ENCODE results near the gene CENPP. TPM values are rescaled to one million over a fixed set of nuclear protein-coding genes. Genes with fewer than 3 reads are reported as not detected.

The CENPP gene
- polyA plus RNA-seq, 2 of the 4 experiments (the other 2 are of a cell fraction): 7.2 to 13.4 TPM

DNA sequence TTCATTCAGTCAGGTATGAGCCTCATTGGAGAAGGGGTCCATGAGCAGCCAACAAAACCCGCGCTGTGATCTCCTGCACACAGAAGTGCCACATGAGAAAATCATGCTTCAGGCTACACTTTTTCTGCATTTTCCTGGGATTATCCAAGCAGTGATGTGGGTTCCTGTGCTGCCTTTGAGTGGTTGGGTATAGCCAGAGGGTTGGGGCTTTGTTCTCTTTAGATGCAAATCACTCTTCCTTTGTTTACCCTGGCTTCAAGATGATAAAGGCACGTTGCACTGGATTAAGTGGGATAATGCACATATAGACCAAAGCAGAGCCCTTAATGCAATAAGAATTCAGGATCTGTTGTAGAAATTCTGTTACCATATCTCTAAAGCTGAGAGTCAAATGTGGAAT, 191.3 kb downstream of the CENPP start:
- H3K4me2 ChIP-seq: no peak overlapping the region
- POLR2A ChIA-PET: no interaction called here
- TF ChIP-seq MAZ (IDR thresholded peaks at IDR 0.05; ENCODE audit: borderline replicate concordance, low read depth, low read length) (no peak), ZFP36 (IDR thresholded peaks at IDR 0.05; ENCODE audit: borderline replicate concordance, partially characterized antibody) (no peak), ZSCAN20 (CRISPR knock-in tag; IDR thresholded peaks at IDR 0.05) (no peak), TP53 (CRISPR knock-in tag; IDR thresholded peaks at IDR 0.05) (no peak), EHMT2 (IDR thresholded peaks at IDR 0.05; ENCODE audit: low read depth) (no peak), CHD2 (IDR thresholded peaks at IDR 0.05; ENCODE audit: low read length, partially characterized antibody) (no peak), FOXS1 (CRISPR knock-in tag; IDR thresholded peaks at IDR 0.05) (no peak), PHF8 (IDR thresholded peaks at IDR 0.05; ENCODE audit: borderline replicate concordance, low read depth) (no peak), TFCP2L1 (CRISPR knock-in tag; IDR thresholded peaks at IDR 0.05) (no peak), FOSL2 (IDR thresholded peaks at IDR 0.05) (no peak), FOSL2 (CRISPR knock-in tag; IDR thresholded peaks at IDR 0.05) (no peak)
- TF ChIP-seq, protein P1, sequence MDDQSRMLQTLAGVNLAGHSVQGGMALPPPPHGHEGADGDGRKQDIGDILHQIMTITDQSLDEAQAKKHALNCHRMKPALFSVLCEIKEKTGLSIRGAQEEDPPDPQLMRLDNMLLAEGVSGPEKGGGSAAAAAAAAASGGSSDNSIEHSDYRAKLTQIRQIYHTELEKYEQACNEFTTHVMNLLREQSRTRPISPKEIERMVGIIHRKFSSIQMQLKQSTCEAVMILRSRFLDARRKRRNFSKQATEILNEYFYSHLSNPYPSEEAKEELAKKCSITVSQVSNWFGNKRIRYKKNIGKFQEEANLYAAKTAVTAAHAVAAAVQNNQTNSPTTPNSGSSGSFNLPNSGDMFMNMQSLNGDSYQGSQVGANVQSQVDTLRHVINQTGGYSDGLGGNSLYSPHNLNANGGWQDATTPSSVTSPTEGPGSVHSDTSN (IDR thresholded peaks at IDR 0.05): no peak
- 73% methylated on average over 3 of the region's 3 CpGs for WGBS (ENCODE audit: missing lambda C conversion rate)
- no peak overlapping the region for H3K4me3 ChIP-seq
- no peaks in the 10 kb centered on the region for H3K9me3 ChIP-seq
- ATAC-seq: no peak
- no peaks in the 10 kb centered on the region for H3K4me1 ChIP-seq
- FAIRE-seq: no peak
- no peak overlapping the region for H3K27ac ChIP-seq
- DNase-seq (ENCODE audit: low read depth in 1 of 2, low spot score in 1 of 2): no peak
- CTCF ChIA-PET: interaction anchor here (2.8 kb wide), 1 partner anchor 15 kb away, joined by 10 read pairs; no protein-coding TSS in a partner anchor

DNA sequence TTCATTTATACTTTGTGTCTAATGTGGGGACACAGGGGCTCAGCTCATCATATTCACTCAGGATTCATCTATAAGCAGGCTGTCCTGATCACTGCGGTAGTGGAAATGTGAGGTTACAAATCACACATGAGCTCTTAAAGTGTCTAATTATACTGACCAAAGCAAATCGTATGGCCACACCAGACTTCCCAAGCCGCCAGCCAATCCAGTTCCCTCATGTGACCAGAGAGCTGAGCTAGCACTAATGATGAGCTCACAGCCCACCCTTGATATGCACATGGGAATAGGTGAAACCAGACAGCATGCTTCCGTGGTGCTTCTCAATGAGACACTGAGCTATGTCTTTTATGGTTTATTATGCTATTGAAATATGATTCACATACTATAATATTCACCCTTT, 192.4 kb downstream of the CENPP start:
- DNase-seq (ENCODE audit: low read depth in 1 of 2, low spot score in 1 of 2): no peak
- Histone ChIP-seq H3K4me2 (no peak overlapping the region), H3K4me1 (no peaks in the 10 kb centered on the region), H3K9me3 (no peaks in the 10 kb centered on the region), H3K4me3 (no peak overlapping the region), H3K27ac (no peak overlapping the region)
- CTCF ChIA-PET: interaction anchor here (2.8 kb wide), 1 partner anchor 16 kb away, joined by 10 read pairs; no protein-coding TSS in a partner anchor
- POLR2A ChIA-PET: no interaction called here
- TF ChIP-seq, protein P2, sequence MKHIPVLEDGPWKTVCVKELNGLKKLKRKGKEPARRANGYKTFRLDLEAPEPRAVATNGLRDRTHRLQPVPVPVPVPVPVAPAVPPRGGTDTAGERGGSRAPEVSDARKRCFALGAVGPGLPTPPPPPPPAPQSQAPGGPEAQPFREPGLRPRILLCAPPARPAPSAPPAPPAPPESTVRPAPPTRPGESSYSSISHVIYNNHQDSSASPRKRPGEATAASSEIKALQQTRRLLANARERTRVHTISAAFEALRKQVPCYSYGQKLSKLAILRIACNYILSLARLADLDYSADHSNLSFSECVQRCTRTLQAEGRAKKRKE (CRISPR knock-in tag; IDR thresholded peaks at IDR 0.05; ENCODE audit: low read depth): no peak
- no peak for TF ChIP-seq BHLHE40 (IDR thresholded peaks at IDR 0.05; ENCODE audit: low read depth, low read length)
- TF ChIP-seq, protein P3, sequence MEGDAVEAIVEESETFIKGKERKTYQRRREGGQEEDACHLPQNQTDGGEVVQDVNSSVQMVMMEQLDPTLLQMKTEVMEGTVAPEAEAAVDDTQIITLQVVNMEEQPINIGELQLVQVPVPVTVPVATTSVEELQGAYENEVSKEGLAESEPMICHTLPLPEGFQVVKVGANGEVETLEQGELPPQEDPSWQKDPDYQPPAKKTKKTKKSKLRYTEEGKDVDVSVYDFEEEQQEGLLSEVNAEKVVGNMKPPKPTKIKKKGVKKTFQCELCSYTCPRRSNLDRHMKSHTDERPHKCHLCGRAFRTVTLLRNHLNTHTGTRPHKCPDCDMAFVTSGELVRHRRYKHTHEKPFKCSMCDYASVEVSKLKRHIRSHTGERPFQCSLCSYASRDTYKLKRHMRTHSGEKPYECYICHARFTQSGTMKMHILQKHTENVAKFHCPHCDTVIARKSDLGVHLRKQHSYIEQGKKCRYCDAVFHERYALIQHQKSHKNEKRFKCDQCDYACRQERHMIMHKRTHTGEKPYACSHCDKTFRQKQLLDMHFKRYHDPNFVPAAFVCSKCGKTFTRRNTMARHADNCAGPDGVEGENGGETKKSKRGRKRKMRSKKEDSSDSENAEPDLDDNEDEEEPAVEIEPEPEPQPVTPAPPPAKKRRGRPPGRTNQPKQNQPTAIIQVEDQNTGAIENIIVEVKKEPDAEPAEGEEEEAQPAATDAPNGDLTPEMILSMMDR (IDR thresholded peaks at IDR 0.05): no peak
- no peak for TF ChIP-seq ESRRA (IDR thresholded peaks at IDR 0.05; ENCODE audit: borderline replicate concordance, low read length)
- TF ChIP-seq NPAS2 (CRISPR knock-in tag; IDR thresholded peaks at IDR 0.05; ENCODE audit: borderline replicate concordance): no peak
- no peak for TF ChIP-seq PHF8 (IDR thresholded peaks at IDR 0.05; ENCODE audit: borderline replicate concordance, low read depth)
- no peak for TF ChIP-seq ZNF302 (CRISPR knock-in tag; IDR thresholded peaks at IDR 0.05)
- TF ChIP-seq, protein P4, sequence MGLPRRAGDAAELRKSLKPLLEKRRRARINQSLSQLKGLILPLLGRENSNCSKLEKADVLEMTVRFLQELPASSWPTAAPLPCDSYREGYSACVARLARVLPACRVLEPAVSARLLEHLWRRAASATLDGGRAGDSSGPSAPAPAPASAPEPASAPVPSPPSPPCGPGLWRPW (IDR thresholded peaks at IDR 0.05): no peak
- TF ChIP-seq EHMT2 (IDR thresholded peaks at IDR 0.05; ENCODE audit: low read depth): no peak
- no peak for TF ChIP-seq HOXB5 (CRISPR knock-in tag; IDR thresholded peaks at IDR 0.05)
- TF ChIP-seq, protein P5, sequence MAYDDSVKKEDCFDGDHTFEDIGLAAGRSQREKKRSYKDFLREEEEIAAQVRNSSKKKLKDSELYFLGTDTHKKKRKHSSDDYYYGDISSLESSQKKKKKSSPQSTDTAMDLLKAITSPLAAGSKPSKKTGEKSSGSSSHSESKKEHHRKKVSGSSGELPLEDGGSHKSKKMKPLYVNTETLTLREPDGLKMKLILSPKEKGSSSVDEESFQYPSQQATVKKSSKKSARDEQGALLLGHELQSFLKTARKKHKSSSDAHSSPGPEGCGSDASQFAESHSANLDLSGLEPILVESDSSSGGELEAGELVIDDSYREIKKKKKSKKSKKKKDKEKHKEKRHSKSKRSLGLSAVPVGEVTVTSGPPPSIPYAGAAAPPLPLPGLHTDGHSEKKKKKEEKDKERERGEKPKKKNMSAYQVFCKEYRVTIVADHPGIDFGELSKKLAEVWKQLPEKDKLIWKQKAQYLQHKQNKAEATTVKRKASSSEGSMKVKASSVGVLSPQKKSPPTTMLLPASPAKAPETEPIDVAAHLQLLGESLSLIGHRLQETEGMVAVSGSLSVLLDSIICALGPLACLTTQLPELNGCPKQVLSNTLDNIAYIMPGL (CRISPR knock-in tag; IDR thresholded peaks at IDR 0.05; ENCODE audit: borderline replicate concordance): no peak
- no peak for TF ChIP-seq EP300 (IDR thresholded peaks at IDR 0.05)
- TF ChIP-seq FOSB (CRISPR knock-in tag; IDR thresholded peaks at IDR 0.05): no peak
- ATAC-seq: no peak
- WGBS (ENCODE audit: missing lambda C conversion rate): 82% methylated on average over 4 of the region's 4 CpGs
- no peak for FAIRE-seq

All from A549 (cell line).